CD8-positive, alpha-beta memory T cell (primary cell): Measurements from ENCODE around the gene CKB. TPM values are rescaled to one million over a fixed set of nuclear protein-coding genes. Genes with fewer than 3 reads are reported as not detected.

Experiments
- CTCF ChIA-PET: fragments of 350-600 bp; sonication (Branson Sonifier 250); formaldehyde crosslinking; loops from one replicate; lab custom pipeline; 2021; ENCODE audit warnings: antibody characterized with exemption; lab: Charles Lee
- POLR2A ChIA-PET: fragments of 350-600 bp; sonication (Branson Sonifier 250); formaldehyde crosslinking; loops from one replicate; lab custom pipeline; 2021; ENCODE audit warnings: antibody characterized with exemption; lab: Charles Lee
- DNase-seq, 5 donors: peaks; one replicate each; pipeline versions ENCODE4 v3.0.0 to v3.0.0-alpha.2; 2020 to 2022; ENCODE audit warnings: mixed read lengths in 1 of 5
- H3K27ac ChIP-seq: one replicate; pipeline ENCODE4 v1.7.0; 2013; ENCODE audit warnings: low read depth, mild to moderate bottlenecking, low read length, moderate library complexity
- H3K27me3 ChIP-seq: 2 replicates; pipeline ENCODE4 v1.7.0; 2013; ENCODE audit warnings: low read length, mild to moderate bottlenecking; ENCODE audit not compliant: insufficient read depth, poor library complexity, severe bottlenecking
- H3K36me3 ChIP-seq: 2 replicates; pipeline ENCODE4 v1.7.0; 2013; ENCODE audit warnings: mild to moderate bottlenecking, low read length, moderate library complexity; ENCODE audit not compliant: insufficient read depth
- H3K4me1 ChIP-seq: 2 replicates; pipeline ENCODE4 v1.7.0; 2013; ENCODE audit warnings: mild to moderate bottlenecking, low read length, moderate library complexity; ENCODE audit not compliant: insufficient read depth
- H3K4me3 ChIP-seq: 2 replicates; pipeline ENCODE4 v1.7.0; 2013; ENCODE audit warnings: mild to moderate bottlenecking, low read length
- H3K9me3 ChIP-seq: 2 replicates; pipeline ENCODE4 v1.7.0; 2013; ENCODE audit warnings: mild to moderate bottlenecking, low read length
- H3K27ac Mint-ChIP-seq, 8 donors: one replicate each; pipeline ENCODE4 v1.8.0; 2020 to 2021; ENCODE audit warnings: mixed read lengths in 8 of 8, mild to moderate bottlenecking in 6 of 8, inconsistent platforms in 3 of 8, moderate library complexity in 3 of 8
- H3K27me3 Mint-ChIP-seq, 2 donors: one replicate each; pipeline ENCODE4 v1.8.0; 2020 to 2021; ENCODE audit warnings: mixed read lengths in 2 of 2, mild to moderate bottlenecking in 1 of 2, moderate library complexity in 1 of 2
- H3K36me3 Mint-ChIP-seq, 3 donors: one replicate each; pipeline ENCODE4 v1.8.0; 2020 to 2021; ENCODE audit warnings: mixed read lengths in 3 of 3, inconsistent platforms in 1 of 3, mild to moderate bottlenecking in 1 of 3
- H3K4me1 Mint-ChIP-seq, 3 donors: one replicate each; pipeline ENCODE4 v1.8.0; 2020 to 2021; ENCODE audit warnings: mixed read lengths in 3 of 3, inconsistent platforms in 1 of 3, mild to moderate bottlenecking in 1 of 3
- H3K4me3 Mint-ChIP-seq, 7 donors: one replicate each; pipeline ENCODE4 v1.8.0; 2020 to 2021; ENCODE audit warnings: mixed read lengths in 7 of 7, mild to moderate bottlenecking in 6 of 7, moderate library complexity in 4 of 7, inconsistent platforms in 2 of 7
- H3K9me3 Mint-ChIP-seq, 5 donors: one replicate each; pipeline ENCODE4 v1.8.0; 2020 to 2022; ENCODE audit warnings: mixed read lengths in 5 of 5, mild to moderate bottlenecking in 3 of 5, moderate library complexity in 2 of 5, inconsistent platforms in 1 of 5
- polyA plus RNA-seq: library from polyadenylated mRNA; unstranded; fragments of 300-500 nt; fragmentation: Illumina TruSeq; gene quantifications from one replicate; pipeline ENCODE4 v1.2.3, GENCODE V29; 2021
- total RNA-seq, 2 experiments: library from RNA; stranded (reverse); gene quantifications; one replicate each; pipeline ENCODE4 v1.2.3, GENCODE V29; 2021

CKB gene
- total and polyA plus RNA-seq, 3 experiments from 2014 or later = 1.1 to 2.7 (median 1.5) TPM

- Mint-ChIP-seq H3K4me3 (no peak overlapping the region), H3K27me3 (no peaks in the 10 kb centered on the region), H3K36me3 (peaks cover 0 to 76% (median 17%) of the 10 kb centered on the region in 3 donors), H3K27ac (peak overlapping the region in 3 of 8 donors; percentile 34 to 65 (median 60)), H3K4me1 (peaks cover 3 to 7% (median 3%) of the 10 kb centered on the region in 3 donors), H3K9me3 (no peaks in the 10 kb centered on the region)
- H3K4me3 ChIP-seq = no peak overlapping the region
- no peaks in the 10 kb centered on the region for H3K9me3 ChIP-seq
- peaks cover 4% of the 10 kb centered on the region for H3K4me1 ChIP-seq
- DNase-seq = no peak
- no peak overlapping the region for H3K27ac ChIP-seq
- H3K36me3 ChIP-seq = peaks cover 38% of the 10 kb centered on the region
- CTCF ChIA-PET = interaction anchor here (5.9 kb wide), 1 partner anchor 13 kb away, joined by 20 read pairs; no protein-coding TSS in a partner anchor
- POLR2A ChIA-PET = no interaction called here
- H3K27me3 ChIP-seq = no peaks in the 10 kb centered on the region
Measured at GRCh38 chr14:103504991-103505565, 17.6 kb downstream of the CKB start.

GRCh38 chr14:103503296-103503695 is 19.3 kb downstream of the CKB start:
- Histone ChIP-seq H3K27me3 (no peaks in the 10 kb centered on the region), H3K9me3 (no peaks in the 10 kb centered on the region), H3K4me1 (peaks cover 4% of the 10 kb centered on the region), H3K27ac (no peak overlapping the region), H3K4me3 (no peak overlapping the region), H3K36me3 (peaks cover 41% of the 10 kb centered on the region)
- Mint-ChIP-seq H3K9me3 (no peaks in the 10 kb centered on the region), H3K27ac (no peak overlapping the region), H3K36me3 (peaks cover 0 to 75% (median 17%) of the 10 kb centered on the region in 3 donors), H3K27me3 (no peaks in the 10 kb centered on the region), H3K4me3 (no peak overlapping the region), H3K4me1 (peaks cover 8 to 14% (median 9%) of the 10 kb centered on the region in 3 donors)
- DNase-seq = no peak
- ChIA-PET CTCF (interaction anchor here (1.0 to 5.9 kb wide), 2 partner anchors 15 to 44 kb away, joined by 3 to 20 read pairs; no protein-coding TSS in a partner anchor), POLR2A (no interaction called here)

GRCh38 chr14:103502877-103503276 is 19.8 kb downstream of the CKB start:
- H3K4me1 ChIP-seq = peaks cover 4% of the 10 kb centered on the region
- Mint-ChIP-seq H3K36me3 (peaks cover 0 to 74% (median 17%) of the 10 kb centered on the region in 3 donors), H3K4me3 (no peak overlapping the region), H3K27me3 (no peaks in the 10 kb centered on the region), H3K4me1 (peaks cover 8 to 14% (median 9%) of the 10 kb centered on the region in 3 donors), H3K27ac (no peak overlapping the region), H3K9me3 (no peaks in the 10 kb centered on the region)
- CTCF ChIA-PET = interaction anchor here (1.0 to 5.9 kb wide), 2 partner anchors 15 to 44 kb away, joined by 3 to 20 read pairs; no protein-coding TSS in a partner anchor
- H3K27ac ChIP-seq = no peak overlapping the region
- peaks cover 41% of the 10 kb centered on the region for H3K36me3 ChIP-seq
- no peaks in the 10 kb centered on the region for H3K27me3 ChIP-seq
- DNase-seq = no peak
- POLR2A ChIA-PET = no interaction called here
- H3K9me3 ChIP-seq = no peaks in the 10 kb centered on the region
- H3K4me3 ChIP-seq = no peak overlapping the region

DNA sequence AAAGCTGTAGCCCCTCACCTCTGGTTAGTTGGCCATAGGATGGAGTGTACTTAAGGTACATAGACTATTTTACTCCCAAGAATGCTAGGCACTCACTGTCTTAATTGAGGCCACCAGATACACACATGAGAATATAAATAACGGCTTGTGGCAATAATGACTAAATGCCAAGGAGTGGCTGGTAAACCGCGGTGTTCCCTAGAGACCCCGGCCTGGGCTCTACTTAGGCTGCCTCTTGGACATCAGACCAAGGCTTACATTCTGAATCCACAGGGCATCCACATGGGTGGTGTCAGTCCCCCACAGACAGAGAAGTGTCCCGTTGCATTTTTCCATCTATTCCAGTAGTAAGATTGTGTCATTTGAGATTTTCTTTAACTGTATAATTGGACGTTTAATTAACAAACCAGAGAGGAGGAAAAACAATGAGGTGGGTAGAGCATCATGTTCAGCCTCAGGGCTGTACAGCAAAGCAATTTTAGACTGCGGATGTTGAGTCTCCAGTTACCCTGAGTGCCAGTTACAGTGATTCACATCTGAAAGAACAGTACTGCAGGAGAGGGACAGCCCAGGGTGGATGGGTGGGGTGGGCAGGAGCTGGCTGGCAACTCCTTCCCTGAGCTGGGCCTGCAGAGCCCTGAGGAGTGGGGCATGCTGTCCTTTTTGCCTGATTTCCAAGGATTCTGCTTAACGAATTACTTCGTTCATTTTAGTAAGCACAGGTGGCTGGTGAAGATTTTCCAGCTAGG is 20.5 kb downstream of the CKB start:
- no peaks in the 10 kb centered on the region for H3K27me3 ChIP-seq
- no peak overlapping the region for H3K4me3 ChIP-seq
- DNase-seq = no peak
- CTCF ChIA-PET = interaction anchor here (1.0 to 5.9 kb wide), 2 partner anchors 16 to 45 kb away, joined by 3 to 20 read pairs; no protein-coding TSS in a partner anchor
- Mint-ChIP-seq H3K9me3 (no peaks in the 10 kb centered on the region), H3K36me3 (peaks cover 0 to 72% (median 17%) of the 10 kb centered on the region in 3 donors), H3K4me3 (peak overlapping the region in 1 of 7 donors; percentile 9), H3K27me3 (no peaks in the 10 kb centered on the region), H3K4me1 (peaks cover 8 to 14% (median 9%) of the 10 kb centered on the region in 3 donors), H3K27ac (peak overlapping the region in 2 of 8 donors; percentile 7 to 8)
- H3K27ac ChIP-seq = no peak overlapping the region
- H3K36me3 ChIP-seq = peaks cover 46% of the 10 kb centered on the region
- H3K9me3 ChIP-seq = no peaks in the 10 kb centered on the region
- POLR2A ChIA-PET = no interaction called here
- H3K4me1 ChIP-seq = peaks cover 4% of the 10 kb centered on the region

DNA sequence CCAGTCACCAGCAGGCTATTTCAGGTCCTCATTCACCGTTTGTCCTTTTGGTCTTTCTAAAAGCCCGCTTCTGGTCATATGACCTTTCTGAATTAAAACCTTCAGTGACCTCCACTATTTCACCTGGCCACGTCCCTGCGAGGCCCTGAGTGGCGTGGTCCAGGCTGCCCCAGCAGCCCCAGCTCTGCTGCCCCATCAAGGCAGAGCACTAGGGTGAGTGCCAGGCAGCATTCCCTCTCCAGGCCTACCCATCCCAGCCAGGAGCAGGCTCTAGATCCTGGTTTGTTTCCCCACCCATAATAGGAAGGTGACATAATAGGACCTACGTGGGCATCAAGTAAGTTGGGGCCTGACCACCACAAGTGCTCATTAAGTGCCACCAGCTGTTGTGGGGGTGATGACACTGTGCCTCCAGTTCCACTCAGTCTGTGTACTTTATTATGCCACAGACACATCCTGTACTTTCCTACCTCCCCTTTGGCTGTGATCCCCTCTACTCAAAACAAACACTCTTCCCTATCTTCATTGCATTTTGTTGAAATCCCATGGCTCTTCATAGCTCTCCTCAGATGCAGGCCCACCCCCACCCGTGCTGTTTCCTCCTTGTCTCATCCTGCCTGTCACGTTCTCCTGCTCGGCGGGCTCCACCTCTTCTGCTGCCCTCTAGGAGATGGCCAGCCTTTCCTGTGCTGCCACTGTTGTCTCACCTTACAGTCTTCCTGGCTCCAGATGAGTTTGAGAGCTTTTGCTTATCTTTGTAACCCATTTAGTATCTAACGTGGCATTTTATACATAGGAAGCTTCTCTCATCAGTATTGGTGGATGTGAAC is 21.4 kb downstream of the CKB start:
- Mint-ChIP-seq H3K4me1 (peaks cover 8 to 14% (median 9%) of the 10 kb centered on the region in 3 donors), H3K4me3 (no peak overlapping the region), H3K27me3 (no peaks in the 10 kb centered on the region), H3K27ac (peak overlapping the region in 2 of 8 donors; percentile 28 to 82), H3K9me3 (no peaks in the 10 kb centered on the region), H3K36me3 (peaks cover 0 to 69% (median 17%) of the 10 kb centered on the region in 3 donors)
- ChIA-PET CTCF (interaction anchor here (5.9 kb wide), 1 partner anchor 17 kb away, joined by 20 read pairs; no protein-coding TSS in a partner anchor), POLR2A (interaction anchor here (0.9 kb wide), 1 partner anchor 29 kb away, joined by 3 read pairs; no protein-coding TSS in a partner anchor)
- Histone ChIP-seq H3K36me3 (peaks cover 47% of the 10 kb centered on the region), H3K4me1 (peaks cover 4% of the 10 kb centered on the region), H3K9me3 (no peaks in the 10 kb centered on the region), H3K27me3 (no peaks in the 10 kb centered on the region), H3K4me3 (no peak overlapping the region), H3K27ac (no peak overlapping the region)
- DNase-seq = no peak

DNA sequence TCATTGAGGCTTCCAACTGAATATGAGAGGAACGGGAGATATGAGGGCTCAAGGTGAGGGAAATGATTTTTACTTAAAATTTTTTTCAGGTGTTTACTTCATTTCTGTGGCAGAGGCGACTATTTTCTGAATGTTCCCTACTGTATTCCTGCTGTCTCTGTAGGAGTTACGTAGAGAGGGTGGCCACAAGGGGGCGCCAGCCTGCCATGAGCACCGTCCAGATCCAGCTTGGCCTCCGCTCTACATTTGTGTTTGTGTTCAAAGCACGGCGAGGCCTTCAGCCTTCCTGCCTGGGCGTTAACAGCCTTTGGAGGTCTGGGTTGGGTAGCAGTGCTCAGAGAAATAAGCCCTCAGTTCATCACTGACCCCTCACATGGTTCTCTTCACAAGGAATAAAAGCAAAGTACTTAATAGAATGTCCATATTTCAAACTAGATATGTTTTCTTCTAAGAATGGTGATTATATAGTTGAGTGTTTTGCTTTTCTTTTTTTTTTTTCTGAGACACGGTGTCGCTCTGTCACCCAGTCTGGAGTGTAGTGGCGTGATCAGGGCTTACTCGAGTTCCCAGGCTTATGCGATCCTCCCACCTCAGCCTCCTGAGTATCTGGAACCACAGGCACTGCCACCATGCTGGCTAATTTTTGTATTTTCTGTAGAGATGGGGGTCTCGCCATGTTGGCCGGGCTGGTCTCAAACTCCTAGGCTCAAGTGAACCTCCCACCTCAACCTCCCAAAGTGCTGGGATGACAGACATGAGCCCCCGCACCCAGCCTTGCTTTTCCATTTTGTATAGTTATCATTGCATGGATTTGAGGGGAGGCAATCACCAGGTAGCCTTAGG is 22.3 kb downstream of the CKB start:
- ChIA-PET CTCF (interaction anchor here (1.0 to 5.9 kb wide), 6 partner anchors 10 to 47 kb away, joined by 3 to 20 read pairs (median 4); no protein-coding TSS in a partner anchor), POLR2A (interaction anchor here (0.9 kb wide), 1 partner anchor 30 kb away, joined by 3 read pairs; no protein-coding TSS in a partner anchor)
- H3K4me3 ChIP-seq = no peak overlapping the region
- Mint-ChIP-seq H3K9me3 (no peaks in the 10 kb centered on the region), H3K4me1 (peaks cover 8 to 13% (median 9%) of the 10 kb centered on the region in 3 donors), H3K27me3 (no peaks in the 10 kb centered on the region), H3K4me3 (no peak overlapping the region), H3K36me3 (peaks cover 0 to 72% (median 16%) of the 10 kb centered on the region in 3 donors), H3K27ac (peak overlapping the region in 3 of 8 donors; percentile 30 to 88 (median 83))
- peak; percentile 64 to 80 (median 73) for DNase-seq
- H3K4me1 ChIP-seq = peaks cover 4% of the 10 kb centered on the region
- no peaks in the 10 kb centered on the region for H3K27me3 ChIP-seq
- H3K9me3 ChIP-seq = no peaks in the 10 kb centered on the region
- peaks cover 52% of the 10 kb centered on the region for H3K36me3 ChIP-seq
- H3K27ac ChIP-seq = no peak overlapping the region

DNA sequence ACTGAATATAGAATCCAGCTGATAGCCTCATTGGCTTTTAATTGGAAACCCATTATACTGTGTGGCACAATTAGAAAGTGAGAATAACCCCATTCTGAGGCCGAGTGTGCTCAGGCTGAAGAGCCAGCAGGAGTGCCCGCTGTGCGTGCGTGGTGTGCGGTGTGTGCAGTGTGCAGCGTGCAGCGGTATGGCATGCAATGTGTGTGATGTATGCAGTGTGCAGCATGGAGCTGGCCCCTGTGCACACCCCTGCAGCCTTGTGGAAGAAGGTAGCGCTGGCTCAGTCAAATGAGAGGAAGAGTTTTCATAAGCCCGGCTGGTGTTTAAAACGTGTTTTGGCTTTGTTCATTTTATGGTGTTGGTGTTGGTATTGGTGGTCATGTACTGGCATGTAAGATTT is 22.9 kb downstream of the CKB start:
- Histone ChIP-seq H3K4me1 (peaks cover 4% of the 10 kb centered on the region), H3K9me3 (no peaks in the 10 kb centered on the region), H3K4me3 (no peak overlapping the region), H3K36me3 (peaks cover 48% of the 10 kb centered on the region), H3K27me3 (no peaks in the 10 kb centered on the region), H3K27ac (no peak overlapping the region)
- Mint-ChIP-seq H3K27ac (peak overlapping the region in 3 of 8 donors; percentile 30 to 83 (median 50)), H3K4me1 (peaks cover 8 to 11% (median 9%) of the 10 kb centered on the region in 3 donors), H3K27me3 (no peaks in the 10 kb centered on the region), H3K36me3 (peaks cover 0 to 71% (median 14%) of the 10 kb centered on the region in 3 donors), H3K9me3 (no peaks in the 10 kb centered on the region), H3K4me3 (no peak overlapping the region)
- ChIA-PET CTCF (interaction anchor here (1.0 to 1.6 kb wide), 6 partner anchors 10 to 47 kb away, joined by 3 to 7 read pairs (median 4); no protein-coding TSS in a partner anchor), POLR2A (no interaction called here)
- DNase-seq = no peak
